Right lobe of liver (tissue), 6 donors: Measurements from ENCODE around the gene FAM53A. TPM values are rescaled to one million over a fixed set of nuclear protein-coding genes. Genes with fewer than 3 reads are reported as not detected.

Experiments used
- ATAC-seq, 4 donors: fragments of 200-7000 bp; cut with Tn5 transposase; one replicate each; pipeline ENCODE4 v1.9.1; 2020; ENCODE audit warnings: mild to moderate bottlenecking in 4 of 4, moderate library complexity in 4 of 4
- DNase-seq, 3 donors: peaks; one replicate each; pipeline ENCODE4 v3.0.0-alpha.2; 2020
- H3K27ac ChIP-seq, 3 donors: fragments of 200-600 bp; one replicate each; pipeline ENCODE4 v1.8.0; 2022
- H3K27me3 ChIP-seq, 2 donors: fragments of 200-600 bp; one replicate each; pipeline ENCODE4 v1.8.0; 2022
- H3K36me3 ChIP-seq, 4 donors: fragments of 200-600 bp; sonication (generic) in 1 of 4; one replicate each; pipeline versions ENCODE4 v1.5.1 to v1.8.0; 2017 to 2022; ENCODE audit warnings: control low read depth in 1 of 4
- H3K4me1 ChIP-seq, 4 donors: fragments of 200-600 bp; sonication (generic) in 1 of 4; one replicate each; pipeline versions ENCODE4 v1.5.1 to v1.8.0; 2017 to 2022; ENCODE audit warnings: control low read depth in 1 of 4
- H3K4me3 ChIP-seq, 3 donors: fragments of 200-600 bp; one replicate each; pipeline ENCODE4 v1.8.0; 2022
- H3K9me3 ChIP-seq, 4 donors: fragments of 200-600 bp; sonication (generic) in 1 of 4; one replicate each; pipeline versions ENCODE4 v1.5.1 to v1.8.0; 2017 to 2022; ENCODE audit warnings: control low read depth in 1 of 4
- CTCF ChIP-seq, 4 donors: fragments of 200-600 bp in 3 of 4; fragments of 450-650 bp in 1 of 4; IDR thresholded peaks; one replicate each; pipeline versions ENCODE4 v1.5.1 to v1.8.0; 2016 to 2022; ENCODE audit warnings: antibody characterized with exemption in 4 of 4, mild to moderate bottlenecking in 2 of 4
- POLR2A ChIP-seq: fragments of 450-650 bp; IDR thresholded peaks from one replicate; pipeline ENCODE4 v1.6.1; 2017; ENCODE audit warnings: antibody characterized with exemption, mild to moderate bottlenecking
- WGBS: methylation state at CpG from one replicate; pipeline ENCODE4 v1.1.6; 2018; ENCODE audit warnings: low coverage, low lambda C conversion rate; ENCODE audit not compliant: insufficient coverage; ENCODE audit errors: missing lambda C conversion rate; 5-methylcytosine and 5-hydroxymethylcytosine counted together
- intact Hi-C, 2 donors: fragments of 100-400 bp; cut with DNase I; formaldehyde crosslinking; loops; one replicate each; pipeline versions ENCODE4 v1.11.2 to v1.14.1; 2022
- total RNA-seq, 6 experiments: library from RNA; depleted of rRNA in 2 of 6; stranded (reverse); fragments of >200 nt in 2 of 6; fragmentation: NEBNext Ultra II Directional in 3 of 6; extraction: Animal tissue kit (Norgen Biotek cat#: 25700) in 3 of 6; gene quantifications; one replicate each; pipeline versions ENCODE4 v1.1.0 to v1.2.4, GENCODE V29; 2016 to 2023
- donor health status: DM: no; HTN: yes; CAD: no.
- donor health status: DM: no; HTN: no; CAD: no.
- donor health status: DM: no; HTN: no; CAD: no.
- donor health status: DM: no; HTN: yes; CAD: no.
- donor health status: DM: no; HTN: yes; CAD: no.

FAM53A gene
- total RNA-seq, 6 experiments from 2014 or later, result 0.56 to 3.5 (median 0.74) TPM

- ATAC-seq (no peak), DNase-seq (peak in 2 of 3 donors; percentile 14 to 48)
- Histone ChIP-seq H3K36me3 (no peaks in the 10 kb centered on the region), H3K27ac (no peak overlapping the region), H3K4me3 (no peak overlapping the region), H3K4me1 (no peaks in the 10 kb centered on the region), H3K27me3 (no peaks in the 10 kb centered on the region), H3K9me3 (peaks cover 0 to 4% (median 0%) of the 10 kb centered on the region in 4 donors)
- intact Hi-C loops, result no loop called here
- TF ChIP-seq CTCF (IDR thresholded peaks at IDR 0.05) (no peak), POLR2A (no peak)
- 31% methylated on average over 3 of the region's 24 CpGs for WGBS
Observed at GRCh38 chr4:1594871-1595788, 89.0 kb downstream of the FAM53A start.

- Histone ChIP-seq H3K36me3 (no peaks in the 10 kb centered on the region), H3K9me3 (peaks cover 0 to 7% (median 2%) of the 10 kb centered on the region in 4 donors), H3K27me3 (no peaks in the 10 kb centered on the region), H3K4me3 (no peak overlapping the region), H3K4me1 (no peaks in the 10 kb centered on the region), H3K27ac (no peak overlapping the region)
- WGBS, result 40% methylated on average over 1 of the region's 23 CpGs
- intact Hi-C loops, result no loop called here
- peak; percentile 12 to 47 (median 26) for DNase-seq
- ATAC-seq, result no peak
- TF ChIP-seq CTCF (IDR thresholded peaks at IDR 0.05), result no peak
- TF ChIP-seq POLR2A, result no peak
Observed at GRCh38 chr4:1593881-1594345, 90.2 kb downstream of the FAM53A start.

- Histone ChIP-seq H3K27me3 (no peaks in the 10 kb centered on the region), H3K4me1 (no peaks in the 10 kb centered on the region), H3K9me3 (peaks cover 0 to 9% (median 2%) of the 10 kb centered on the region in 4 donors), H3K36me3 (no peaks in the 10 kb centered on the region), H3K4me3 (no peak overlapping the region), H3K27ac (no peak overlapping the region)
- WGBS, result 69% methylated on average over 14 of the region's 19 CpGs
- TF ChIP-seq CTCF (IDR thresholded peaks at IDR 0.05) (no peak), POLR2A (no peak)
- peak in 2 of 3 donors; percentile 5 to 14 for DNase-seq
- intact Hi-C loops, result no loop called here
- no peak for ATAC-seq
Observed at GRCh38 chr4:1593458-1593857, 90.7 kb downstream of the FAM53A start.

GRCh38 chr4:1592709-1593417, 91.2 kb downstream of the FAM53A start:
- TF ChIP-seq POLR2A, result no peak
- no peak for TF ChIP-seq CTCF (IDR thresholded peaks at IDR 0.05)
- Histone ChIP-seq H3K27ac (no peak overlapping the region), H3K36me3 (no peaks in the 10 kb centered on the region), H3K4me1 (no peaks in the 10 kb centered on the region), H3K4me3 (no peak overlapping the region), H3K9me3 (peaks cover 0 to 9% (median 2%) of the 10 kb centered on the region in 4 donors), H3K27me3 (no peaks in the 10 kb centered on the region)
- intact Hi-C loops, result no loop called here
- DNase-seq, result peak; percentile 14 to 41 (median 37)
- 90% methylated on average over 2 of the region's 62 CpGs for WGBS
- ATAC-seq, result peak in 1 of 4 donors; percentile 7
